ENCODE results near the gene SLC40A1.

DNA sequence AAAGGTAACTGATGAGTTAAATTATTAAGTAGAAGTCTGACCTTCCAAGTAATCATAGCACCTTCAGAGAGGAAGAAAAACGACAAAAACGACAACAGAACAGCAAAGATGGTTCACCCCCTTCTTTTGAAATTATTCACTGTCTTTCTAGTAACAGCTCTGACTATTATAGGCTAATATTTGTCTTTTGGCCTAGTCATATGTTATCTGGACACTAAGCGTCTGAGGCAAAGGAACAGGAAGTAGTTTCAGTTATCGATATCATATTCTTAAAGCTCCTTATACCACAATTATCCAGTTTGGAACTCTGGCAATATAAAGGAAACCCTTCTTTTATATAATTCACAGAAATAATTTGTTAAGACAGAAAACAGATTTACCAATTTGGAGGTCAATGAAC, 27.6 kb upstream of the SLC40A1 start:
- TF ChIP-seq CTCF (conservative IDR thresholded peaks at IDR 0.05; ENCODE audit: low read length) (no peak), EZH2phosphoT487 (IDR thresholded peaks at IDR 0.05; ENCODE audit: borderline replicate concordance, low read depth, low read length) (no peak)
